GM21526 (cell line): ENCODE measurements around the gene KCNB1.

Experiments used
- ATAC-seq: cut with Tn5 transposase; IDR thresholded peaks from one replicate; pipeline ENCODE4 v1.9.1; 2021; ENCODE audit warnings: moderate library complexity; ENCODE audit not compliant: unreplicated experiment, low FRiP score

The KCNB1 gene

GRCh38 chr20:49368596-49368995 is 113.9 kb downstream of the KCNB1 start:
- no peak for ATAC-seq

- no peak for ATAC-seq
These were observed 115.4 kb downstream of the KCNB1 start for GRCh38 chr20:49367113-49367512.

- no peak for ATAC-seq
These were observed 115.8 kb downstream of the KCNB1 start for GRCh38 chr20:49366687-49367086.

DNA sequence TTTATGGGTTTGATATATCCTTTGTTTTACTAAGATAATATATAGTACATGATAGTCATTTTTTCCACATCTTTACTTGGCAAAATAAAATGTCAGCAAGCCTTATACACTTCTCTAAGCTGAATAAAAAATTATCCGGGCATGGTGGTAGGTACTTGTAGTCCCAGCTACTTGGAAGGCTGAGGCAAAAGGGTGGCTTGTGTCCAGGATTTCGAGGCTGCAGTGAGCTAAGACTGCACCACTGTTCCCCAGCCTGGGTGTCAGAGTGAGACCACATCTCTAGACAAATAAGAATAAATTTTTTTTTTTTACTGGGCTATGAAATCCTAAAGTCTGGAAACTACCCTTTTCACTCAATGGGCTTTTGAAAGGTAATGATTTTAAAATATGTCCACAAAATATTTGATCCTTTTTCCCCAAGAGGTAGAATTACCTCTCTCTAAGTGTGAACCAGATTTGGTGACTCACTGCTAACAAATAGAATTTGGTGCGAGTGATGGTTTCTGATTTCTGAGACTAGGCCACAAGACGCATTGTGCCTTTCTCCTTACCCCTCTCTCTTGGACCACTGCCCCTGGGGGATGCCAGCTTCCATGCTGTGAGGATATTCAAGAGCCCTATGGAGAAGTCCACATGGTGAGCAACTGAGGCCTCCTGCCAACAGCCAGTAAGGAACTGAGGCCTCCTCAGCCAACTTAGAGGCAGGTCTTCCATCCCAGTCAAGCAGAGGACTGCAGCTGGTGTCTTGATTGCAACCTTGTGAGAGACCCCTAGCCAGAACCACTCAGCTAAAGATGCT is 120.4 kb downstream of the KCNB1 start:
- ATAC-seq, result no peak

DNA sequence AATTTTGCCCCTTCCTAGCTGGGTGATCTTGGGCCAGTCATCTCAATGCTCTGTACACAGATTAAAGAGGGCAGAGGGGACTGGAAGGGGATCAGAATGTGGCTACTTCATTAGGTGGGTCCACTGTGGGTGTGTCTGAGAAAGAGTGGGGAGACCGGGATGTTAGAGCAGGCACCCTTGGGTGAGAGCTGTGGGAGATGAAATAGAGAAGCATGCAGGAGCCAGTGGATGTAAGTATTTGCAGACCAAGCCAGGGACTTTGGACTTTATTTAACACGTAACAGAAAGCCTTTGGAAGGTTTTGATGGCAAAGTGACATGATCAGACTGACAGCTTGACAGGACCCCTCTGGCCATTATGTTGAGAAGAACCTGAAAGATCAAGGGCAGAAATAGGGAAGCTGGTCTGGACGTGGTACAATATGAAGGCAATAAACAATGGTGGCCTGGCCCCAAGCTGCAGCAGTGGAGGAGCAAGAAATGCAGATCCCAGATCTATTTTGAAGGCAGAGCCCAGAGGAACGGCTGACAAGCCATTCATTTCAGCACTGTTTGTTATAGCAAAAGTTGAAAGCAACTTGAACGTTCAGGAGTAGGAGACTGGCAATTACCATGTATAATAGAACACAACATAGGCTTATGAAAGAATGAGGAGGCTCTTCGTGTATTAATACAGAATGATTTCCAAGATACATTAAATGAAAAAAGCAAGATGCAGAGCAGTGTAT is 122.1 kb downstream of the KCNB1 start:
- ATAC-seq, result no peak

DNA sequence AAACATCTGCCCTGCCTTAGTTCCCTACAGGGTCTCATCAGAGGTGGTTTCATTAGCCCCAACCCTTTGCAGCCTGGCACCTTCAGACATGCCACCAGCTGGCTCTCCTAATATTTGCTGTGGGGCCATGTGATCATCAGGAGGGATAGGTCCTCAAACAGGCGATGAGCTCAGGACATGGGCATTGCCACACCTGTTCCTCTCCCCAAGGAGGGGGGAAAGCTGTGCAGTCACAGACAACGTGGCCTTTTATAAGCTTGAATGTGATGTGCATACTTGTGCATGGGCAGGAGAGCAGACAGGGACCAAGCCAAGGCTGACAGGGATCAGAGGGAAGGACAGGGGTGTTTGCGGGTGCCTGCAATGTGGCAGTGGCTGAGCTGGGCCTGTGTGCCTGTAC is 125.8 kb downstream of the KCNB1 start:
- no peak for ATAC-seq

DNA sequence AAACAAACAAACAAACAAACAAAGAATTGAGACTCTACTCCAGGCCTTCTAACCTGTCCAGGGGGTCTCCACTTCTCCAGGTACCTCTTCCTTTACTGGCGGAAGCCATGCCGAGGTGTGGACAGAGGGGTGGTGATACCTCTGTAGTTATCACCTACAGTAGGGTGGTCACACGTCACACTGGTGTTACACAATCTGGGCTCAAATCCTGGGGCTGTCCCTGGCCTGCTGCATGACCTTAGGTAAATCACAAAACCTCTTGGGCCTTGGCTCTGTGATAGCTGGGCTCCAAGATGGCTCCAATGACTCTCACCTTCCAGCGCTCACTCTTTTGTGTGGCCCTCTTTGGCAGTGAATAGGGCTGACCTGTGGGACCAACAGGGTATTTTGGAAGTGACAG is 127.8 kb downstream of the KCNB1 start:
- no peak for ATAC-seq

DNA sequence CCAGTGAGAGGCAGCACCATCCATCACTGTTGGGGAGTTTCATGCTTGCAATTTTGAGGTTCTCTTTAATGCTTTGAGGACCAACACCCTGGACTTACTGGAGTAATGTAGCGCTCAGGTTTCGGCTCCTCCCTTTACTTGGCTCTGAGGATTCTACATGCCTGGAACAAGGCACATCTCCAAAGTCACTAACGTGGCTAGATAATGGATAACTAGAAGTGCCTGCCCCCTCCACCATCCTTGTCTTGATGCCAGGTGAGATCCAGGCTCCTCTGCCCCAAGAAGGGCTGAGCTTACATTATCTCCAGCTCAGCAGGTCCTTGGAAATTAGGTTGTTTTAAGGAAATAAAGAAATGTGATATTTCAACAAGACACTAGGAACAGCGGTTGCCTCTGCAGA is 129.1 kb downstream of the KCNB1 start:
- no peak for ATAC-seq

GRCh38 chr20:49352751-49353150 is 129.7 kb downstream of the KCNB1 start:
- no peak for ATAC-seq

DNA sequence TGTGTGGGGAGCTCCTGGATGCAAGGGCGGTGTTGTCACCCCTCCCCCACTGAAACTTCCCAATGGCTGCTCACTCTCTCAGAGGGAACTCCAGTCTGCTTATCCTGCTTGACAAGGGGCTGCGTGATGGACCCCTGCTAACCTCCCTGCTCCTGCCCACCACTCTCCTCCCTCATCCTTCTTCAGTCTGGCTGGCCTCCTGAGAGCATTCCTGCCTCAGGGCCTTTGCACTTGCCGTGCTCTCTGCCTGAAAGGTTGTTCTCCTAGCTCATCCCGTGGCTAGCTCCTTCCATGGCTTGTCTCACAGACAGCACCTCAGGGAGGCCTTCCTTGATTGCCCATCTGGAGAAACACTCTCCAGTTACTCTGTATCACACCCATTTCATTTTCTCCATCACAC is 130.7 kb downstream of the KCNB1 start:
- ATAC-seq, result no peak

GRCh38 chr20:49349694-49350252 is 132.7 kb downstream of the KCNB1 start:
- ATAC-seq, result no peak

- no peak for ATAC-seq
These were observed 133.4 kb downstream of the KCNB1 start for GRCh38 chr20:49349078-49349477.

GRCh38 chr20:49348563-49348962 is 133.9 kb downstream of the KCNB1 start:
- no peak for ATAC-seq

DNA sequence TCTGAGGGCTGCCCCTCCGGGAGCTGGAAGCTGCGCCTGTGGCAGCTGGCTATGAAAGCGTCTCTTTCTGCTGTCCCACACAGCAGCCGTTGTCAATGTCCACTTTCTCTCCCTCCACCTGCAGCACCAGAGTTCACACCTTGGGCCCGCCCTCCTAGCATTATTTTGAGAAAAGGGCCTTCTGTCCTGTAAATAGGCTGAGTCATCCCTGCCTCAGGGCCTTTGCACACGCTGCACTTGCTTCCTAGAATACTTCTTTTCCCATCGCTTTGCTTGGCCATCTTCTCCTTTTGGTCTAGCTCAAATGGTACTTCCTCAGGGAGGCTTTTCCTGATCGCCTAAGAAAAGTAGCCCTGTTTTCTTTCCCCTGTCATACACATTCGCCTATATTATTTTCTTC is 135.3 kb downstream of the KCNB1 start:
- ATAC-seq, result no peak

DNA sequence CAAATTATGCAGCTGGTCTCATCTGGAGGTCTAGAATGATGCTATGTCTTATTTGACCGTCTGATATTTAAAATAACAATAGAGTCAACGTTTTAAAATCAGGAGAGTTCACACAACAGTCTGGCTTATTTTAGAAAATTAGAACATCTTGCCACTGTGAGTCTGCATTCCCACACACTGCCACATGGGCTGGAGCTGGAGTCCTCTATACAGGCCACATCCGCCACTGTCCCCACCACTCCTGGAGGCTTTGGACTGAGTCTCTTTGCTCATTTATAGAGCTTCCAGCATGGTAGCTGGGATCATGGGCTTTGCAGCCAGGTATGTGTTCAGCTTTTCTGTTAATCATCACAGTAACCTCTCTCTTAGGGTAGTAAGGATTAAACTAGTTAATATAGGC is 135.8 kb downstream of the KCNB1 start:
- ATAC-seq, result no peak

DNA sequence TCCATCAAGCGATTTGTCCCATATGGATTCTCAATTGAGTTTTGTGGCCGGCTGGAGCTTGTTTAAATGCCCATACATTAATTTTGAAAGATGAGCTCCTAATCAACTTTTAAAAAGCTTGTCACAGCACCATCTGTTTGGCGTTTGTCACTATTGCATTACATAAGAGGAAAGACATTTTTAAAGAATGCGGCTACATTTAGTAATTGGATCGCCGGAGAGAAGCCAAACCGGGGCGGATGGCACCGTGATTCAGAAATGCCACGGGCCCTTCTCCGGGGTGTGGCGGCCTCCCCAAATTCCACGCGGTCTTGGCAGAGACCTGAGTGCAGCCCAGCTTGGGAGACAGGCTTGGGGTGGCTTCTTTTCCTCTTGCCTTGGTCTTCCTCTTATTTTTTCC is 136.9 kb downstream of the KCNB1 start:
- ATAC-seq, result no peak

DNA sequence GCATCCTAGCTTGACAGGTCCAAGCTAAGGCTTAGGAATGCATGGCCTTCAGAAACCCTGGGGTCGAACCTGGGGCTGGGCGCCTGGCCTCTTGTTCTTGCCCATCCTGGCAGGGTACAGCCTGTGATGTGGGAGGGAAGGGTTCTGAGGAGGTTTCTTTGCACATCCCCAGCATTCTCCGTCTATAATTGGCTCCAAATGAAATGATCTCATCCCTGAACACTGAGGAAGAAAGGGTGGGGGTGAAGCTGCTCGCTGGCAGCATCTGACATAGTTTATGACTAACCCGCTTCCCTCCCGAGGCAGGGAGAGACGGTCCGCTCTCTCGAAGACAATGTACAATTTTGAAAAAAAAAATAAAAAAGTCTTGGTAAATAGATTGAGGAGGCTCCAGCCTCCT is 137.5 kb downstream of the KCNB1 start:
- no peak for ATAC-seq

DNA sequence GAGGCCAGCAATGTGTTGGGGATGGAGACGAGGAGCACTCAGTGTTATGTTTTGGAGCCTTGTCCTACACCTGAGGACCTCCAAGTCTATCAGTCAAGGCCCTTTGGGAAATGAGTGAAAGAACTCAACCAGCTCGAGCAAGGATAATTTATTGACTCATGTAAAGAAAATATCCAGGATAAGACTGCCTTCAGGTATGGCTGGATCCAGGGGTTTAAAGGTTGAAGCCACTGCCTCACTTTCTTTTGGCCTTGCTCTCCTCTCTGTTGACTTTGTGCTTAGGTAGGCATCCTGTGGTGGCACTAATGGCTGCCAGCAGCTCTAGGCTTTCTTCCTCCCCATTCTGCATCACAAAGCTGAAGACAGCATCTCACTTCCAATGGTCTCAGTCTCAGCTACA is 138.3 kb downstream of the KCNB1 start:
- no peak for ATAC-seq

GRCh38 chr20:49343246-49343645 is 139.2 kb downstream of the KCNB1 start:
- no peak for ATAC-seq

DNA sequence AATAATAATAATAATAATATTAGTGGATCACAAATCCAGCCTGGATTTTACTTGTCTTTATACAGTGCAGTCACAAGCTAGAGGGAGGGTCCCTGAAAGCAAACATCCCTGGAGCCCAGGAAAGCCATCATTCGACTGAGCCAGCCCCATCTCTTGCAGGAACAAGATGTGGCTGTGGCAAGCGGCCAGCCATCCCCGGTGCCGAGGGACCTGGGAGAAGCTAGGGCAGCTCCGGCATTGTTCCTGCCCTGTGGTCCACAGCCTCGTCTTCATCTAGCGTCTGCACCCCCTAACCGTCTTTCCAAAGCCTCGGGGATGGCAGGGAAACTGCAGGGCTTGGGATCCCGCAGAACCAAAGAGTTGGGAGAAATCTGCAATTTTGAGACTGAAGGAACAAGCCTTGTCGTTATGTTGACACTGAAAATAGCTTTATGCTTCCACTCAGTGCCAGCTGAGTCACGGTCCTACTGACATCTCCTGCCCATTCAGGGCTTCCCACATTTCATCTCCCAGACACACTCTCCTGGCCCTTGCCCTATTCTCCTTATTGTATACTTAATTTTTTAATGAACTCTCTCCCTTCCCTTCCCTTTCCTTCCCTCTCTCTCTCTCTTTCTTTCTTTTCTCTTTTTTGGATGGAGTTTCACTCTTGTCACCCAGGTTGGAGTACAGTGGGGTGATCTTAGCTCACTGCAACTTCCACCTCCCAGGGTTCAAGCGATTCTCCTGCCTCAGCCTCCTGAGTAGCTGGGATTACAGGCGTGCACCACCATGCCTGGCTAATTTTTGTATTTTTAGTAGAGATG is 142.1 kb downstream of the KCNB1 start:
- ATAC-seq, result no peak

DNA sequence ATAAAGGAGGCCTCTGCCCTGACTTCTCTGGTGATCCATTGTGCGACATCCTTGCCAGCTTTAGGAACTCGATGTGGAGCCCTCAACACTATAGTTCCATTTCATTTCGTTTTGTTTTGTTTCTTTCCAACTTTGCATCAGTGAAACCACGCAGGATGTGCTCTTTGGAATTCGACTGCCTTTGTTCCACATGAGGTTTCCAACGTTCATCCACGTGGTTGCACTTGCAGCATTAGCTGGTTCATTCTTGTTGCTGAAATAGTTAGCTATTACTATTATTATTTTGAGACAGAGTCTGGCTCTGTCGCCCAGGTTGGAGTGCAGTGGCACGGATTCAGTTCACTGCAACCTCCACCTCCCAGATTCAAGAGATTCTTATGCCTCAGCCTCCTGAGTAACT is 143.3 kb downstream of the KCNB1 start:
- no peak for ATAC-seq
